ENCODE results near the gene LINC00237. TPM values are rescaled to one million over a fixed set of nuclear protein-coding genes. Genes with fewer than 3 reads are reported as not detected.
A peak's percentile ranks its signal among the peaks of the same experiment; 100 is the strongest.

The LINC00237 gene
- total RNA-seq: not detected

- no peak for TF ChIP-seq CTCF (IDR thresholded peaks at IDR 0.05)
- H3K4me1 ChIP-seq (ENCODE audit: control insufficient read depth in 1 of 2, low read depth in 2 of 2): peaks cover 15 to 31% of the 10 kb centered on the region in 2 donors
- no peak for DNase-seq (ENCODE audit: low spot score)
- H3K27me3 ChIP-seq (replicated peaks; ENCODE audit: insufficient read depth): peaks cover 19% of the 10 kb centered on the region
- no peak for ATAC-seq (ENCODE audit: insufficient number of reproducible peaks, low FRiP score, low read depth)
- no peaks in the 10 kb centered on the region for H3K36me3 ChIP-seq
- H3K9me3 ChIP-seq: no peaks in the 10 kb centered on the region
- H3K4me3 ChIP-seq: peak within 1 kb of the TSS; percentile 37
- no peak within 1 kb of the TSS for H3K27ac ChIP-seq
These were observed at the start of gene LINC00237 for GRCh38 chr20:21106171-21107017. Gene LINC00237, minus strand, starts transcription at chr20:21106358.

- ATAC-seq (ENCODE audit: insufficient number of reproducible peaks, low FRiP score, low read depth): no peak
- Histone ChIP-seq H3K36me3 (peaks cover 3% of the 10 kb centered on the region), H3K27ac (no peak overlapping the region), H3K4me3 (no peak overlapping the region), H3K4me1 (ENCODE audit: control insufficient read depth in 1 of 2, low read depth in 2 of 2) (no peaks in the 10 kb centered on the region), H3K27me3 (replicated peaks; ENCODE audit: insufficient read depth) (no peaks in the 10 kb centered on the region), H3K9me3 (no peaks in the 10 kb centered on the region)
- no peak for DNase-seq (ENCODE audit: low spot score)
- TF ChIP-seq CTCF (IDR thresholded peaks at IDR 0.05): no peak
These were observed 49.1 kb upstream of the LINC00237 start for GRCh38 chr20:21155268-21155667.

DNA sequence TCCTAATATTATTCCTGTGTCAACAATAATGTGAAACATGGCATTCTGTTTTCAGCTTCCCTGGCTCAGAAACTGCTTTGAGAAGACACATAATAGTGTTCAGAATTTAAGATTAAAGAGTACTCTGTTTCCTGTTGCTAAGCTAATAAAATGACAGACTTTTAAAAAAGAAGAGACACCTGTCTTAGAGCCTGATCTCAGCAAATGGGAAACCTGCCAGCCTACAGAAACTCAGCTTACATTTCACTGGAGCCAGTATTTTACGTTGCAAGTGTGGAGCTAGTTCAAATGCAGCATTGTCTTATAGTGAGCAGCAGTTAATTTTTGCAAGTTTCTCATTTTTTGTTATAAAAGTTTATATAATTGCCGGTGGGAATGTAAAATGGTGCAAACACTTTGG, 48.5 kb upstream of the LINC00237 start:
- TF ChIP-seq CTCF (IDR thresholded peaks at IDR 0.05): no peak
- H3K27ac ChIP-seq: no peak overlapping the region
- H3K9me3 ChIP-seq: no peaks in the 10 kb centered on the region
- no peak for ATAC-seq (ENCODE audit: insufficient number of reproducible peaks, low FRiP score, low read depth)
- H3K4me1 ChIP-seq (ENCODE audit: control insufficient read depth in 1 of 2, low read depth in 2 of 2): no peaks in the 10 kb centered on the region
- H3K27me3 ChIP-seq (replicated peaks; ENCODE audit: insufficient read depth): no peaks in the 10 kb centered on the region
- no peak for DNase-seq (ENCODE audit: low spot score)
- H3K4me3 ChIP-seq: no peak overlapping the region
- no peaks in the 10 kb centered on the region for H3K36me3 ChIP-seq

DNA sequence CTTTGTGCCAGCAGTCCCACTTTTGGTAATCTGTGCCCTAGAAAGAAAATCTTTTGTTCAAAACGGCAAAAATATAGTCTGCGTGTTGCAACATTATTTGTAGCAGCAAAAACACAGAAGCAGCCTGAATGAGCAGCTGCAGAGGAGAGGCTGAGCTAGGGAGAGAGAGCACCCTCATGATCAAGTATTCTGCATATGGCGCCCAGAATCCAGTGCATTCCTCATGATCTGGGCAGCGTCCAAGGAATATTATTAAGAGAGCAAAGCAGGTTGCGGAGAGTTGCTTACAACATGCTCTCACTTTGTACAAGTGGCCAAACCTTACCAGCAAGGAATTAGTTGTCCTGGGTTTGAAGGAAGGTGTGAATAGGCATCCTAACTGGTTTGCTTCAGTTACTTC, 45.6 kb upstream of the LINC00237 start:
- no peak for ATAC-seq (ENCODE audit: insufficient number of reproducible peaks, low FRiP score, low read depth)
- no peak for TF ChIP-seq CTCF (IDR thresholded peaks at IDR 0.05)

GRCh38 chr20:21149344-21149743, 43.2 kb upstream of the LINC00237 start:
- TF ChIP-seq CTCF (IDR thresholded peaks at IDR 0.05): no peak
- no peaks in the 10 kb centered on the region for H3K9me3 ChIP-seq
- H3K27me3 ChIP-seq (replicated peaks; ENCODE audit: insufficient read depth): no peaks in the 10 kb centered on the region
- no peaks in the 10 kb centered on the region for H3K4me1 ChIP-seq (ENCODE audit: control insufficient read depth in 1 of 2, low read depth in 2 of 2)
- no peak overlapping the region for H3K27ac ChIP-seq
- DNase-seq (ENCODE audit: low spot score): no peak
- no peak overlapping the region for H3K4me3 ChIP-seq
- no peak for ATAC-seq (ENCODE audit: insufficient number of reproducible peaks, low FRiP score, low read depth)
- H3K36me3 ChIP-seq: no peaks in the 10 kb centered on the region

More for the DNA sequence above, 45.6 kb upstream of the LINC00237 start:
- Histone ChIP-seq H3K4me1 (ENCODE audit: control insufficient read depth in 1 of 2, low read depth in 2 of 2) (no peaks in the 10 kb centered on the region), H3K27ac (no peak overlapping the region), H3K36me3 (no peaks in the 10 kb centered on the region), H3K4me3 (no peak overlapping the region), H3K9me3 (no peaks in the 10 kb centered on the region), H3K27me3 (replicated peaks; ENCODE audit: insufficient read depth) (no peaks in the 10 kb centered on the region)
- DNase-seq (ENCODE audit: low spot score): no peak
